ENCODE results near the gene TSHZ2.

The TSHZ2 gene

GRCh38 chr20:53061192-53062108 lies 89.3 kb downstream of the TSHZ2 start:
- no peak overlapping the region for H3K27ac ChIP-seq
- no peak for TF ChIP-seq ZFX (IDR thresholded peaks at IDR 0.05; ENCODE audit: borderline replicate concordance)
- no peak for TF ChIP-seq CTCF (IDR thresholded peaks at IDR 0.05)

GRCh38 chr20:53064935-53065334 lies 92.8 kb downstream of the TSHZ2 start:
- no peak for TF ChIP-seq ZFX (IDR thresholded peaks at IDR 0.05; ENCODE audit: borderline replicate concordance)
- no peak for TF ChIP-seq CTCF (IDR thresholded peaks at IDR 0.05)
- H3K27ac ChIP-seq = no peak overlapping the region

GRCh38 chr20:53068241-53068640 lies 96.1 kb downstream of the TSHZ2 start:
- no peak for TF ChIP-seq CTCF (IDR thresholded peaks at IDR 0.05)
- no peak for TF ChIP-seq ZFX (IDR thresholded peaks at IDR 0.05; ENCODE audit: borderline replicate concordance)
- no peak overlapping the region for H3K27ac ChIP-seq

- no peak for TF ChIP-seq ZFX (IDR thresholded peaks at IDR 0.05; ENCODE audit: borderline replicate concordance)
- no peak for TF ChIP-seq CTCF (IDR thresholded peaks at IDR 0.05)
- no peak overlapping the region for H3K27ac ChIP-seq
Observed at GRCh38 chr20:53069132-53069531, 97.0 kb downstream of the TSHZ2 start.

GRCh38 chr20:53070224-53070623 lies 98.1 kb downstream of the TSHZ2 start:
- no peak overlapping the region for H3K27ac ChIP-seq
- TF ChIP-seq ZFX (IDR thresholded peaks at IDR 0.05; ENCODE audit: borderline replicate concordance) = no peak
- TF ChIP-seq CTCF (IDR thresholded peaks at IDR 0.05) = no peak

GRCh38 chr20:53070706-53071392 lies 98.7 kb downstream of the TSHZ2 start:
- no peak overlapping the region for H3K27ac ChIP-seq
- TF ChIP-seq CTCF (IDR thresholded peaks at IDR 0.05) (no peak), ZFX (IDR thresholded peaks at IDR 0.05; ENCODE audit: borderline replicate concordance) (no peak)

- TF ChIP-seq CTCF (IDR thresholded peaks at IDR 0.05) = no peak
- no peak for TF ChIP-seq ZFX (IDR thresholded peaks at IDR 0.05; ENCODE audit: borderline replicate concordance)
- H3K27ac ChIP-seq = no peak overlapping the region
Observed at GRCh38 chr20:53071833-53072232, 99.7 kb downstream of the TSHZ2 start.
